ENCODE measurements around the gene ELFN1. TPM values are rescaled to one million over a fixed set of nuclear protein-coding genes. Genes with fewer than 3 reads are reported as not detected.

ELFN1 gene
- total and polyA plus RNA-seq, 2 donors = 0.91 to 2.6 TPM

GRCh38 chr7:1631678-1632077 lies 38.4 kb upstream of the ELFN1 start:
- H3K4me1 ChIP-seq (ENCODE audit: control insufficient read depth in 2 of 2, insufficient read depth in 2 of 2, low read length in 2 of 2) = no peaks in the 10 kb centered on the region
- H3K9me3 ChIP-seq (ENCODE audit: control insufficient read depth in 2 of 2, insufficient read depth in 1 of 2, low read length in 1 of 2) = peaks cover 2 to 12% of the 10 kb centered on the region in 2 donors
- no peak for DNase-seq (ENCODE audit: low read depth in 6 of 9, low spot score in 9 of 9)
- no peak overlapping the region for H3K4me3 ChIP-seq (ENCODE audit: low read length in 2 of 2)
- 94% methylated on average over 5 of the region's 5 CpGs for WGBS
- no peaks in the 10 kb centered on the region for H3K36me3 ChIP-seq (ENCODE audit: control insufficient read depth in 2 of 2, insufficient read depth in 2 of 2, low read length in 1 of 2)
- H3K27ac ChIP-seq (ENCODE audit: low read depth in 1 of 2, low read length in 1 of 2) = no peak overlapping the region
- H3K27me3 ChIP-seq (ENCODE audit: control insufficient read depth in 2 of 2, insufficient read depth in 1 of 2, low read length in 1 of 2) = peaks cover 0 to 3% of the 10 kb centered on the region in 2 donors

- no peak overlapping the region for H3K4me3 ChIP-seq (ENCODE audit: low read length in 2 of 2)
- WGBS = 85% methylated on average over 7 of the region's 7 CpGs
- H3K4me1 ChIP-seq (ENCODE audit: control insufficient read depth in 2 of 2, insufficient read depth in 2 of 2, low read length in 2 of 2) = no peaks in the 10 kb centered on the region
- no peak for DNase-seq (ENCODE audit: low read depth in 6 of 9, low spot score in 9 of 9)
- peaks cover 4 to 19% of the 10 kb centered on the region in 2 donors for H3K9me3 ChIP-seq (ENCODE audit: control insufficient read depth in 2 of 2, insufficient read depth in 1 of 2, low read length in 1 of 2)
- no peak overlapping the region for H3K27ac ChIP-seq (ENCODE audit: low read depth in 1 of 2, low read length in 1 of 2)
- no peaks in the 10 kb centered on the region for H3K36me3 ChIP-seq (ENCODE audit: control insufficient read depth in 2 of 2, insufficient read depth in 2 of 2, low read length in 1 of 2)
- H3K27me3 ChIP-seq (ENCODE audit: control insufficient read depth in 2 of 2, insufficient read depth in 1 of 2, low read length in 1 of 2) = peaks cover 0 to 3% of the 10 kb centered on the region in 2 donors
Measured at GRCh38 chr7:1632506-1632905, 37.6 kb upstream of the ELFN1 start.

- WGBS = 70% methylated on average over 15 of the region's 15 CpGs
- Histone ChIP-seq H3K27ac (ENCODE audit: low read depth in 1 of 2, low read length in 1 of 2) (no peak overlapping the region), H3K36me3 (ENCODE audit: control insufficient read depth in 2 of 2, insufficient read depth in 2 of 2, low read length in 1 of 2) (no peaks in the 10 kb centered on the region), H3K4me3 (ENCODE audit: low read length in 2 of 2) (no peak overlapping the region), H3K9me3 (ENCODE audit: control insufficient read depth in 2 of 2, insufficient read depth in 1 of 2, low read length in 1 of 2) (peaks cover 4 to 26% of the 10 kb centered on the region in 2 donors), H3K27me3 (ENCODE audit: control insufficient read depth in 2 of 2, insufficient read depth in 1 of 2, low read length in 1 of 2) (peaks cover 0 to 7% of the 10 kb centered on the region in 2 donors), H3K4me1 (ENCODE audit: control insufficient read depth in 2 of 2, insufficient read depth in 2 of 2, low read length in 2 of 2) (no peaks in the 10 kb centered on the region)
- no peak for DNase-seq (ENCODE audit: low read depth in 6 of 9, low spot score in 9 of 9)
Measured at GRCh38 chr7:1632916-1633785, 36.9 kb upstream of the ELFN1 start.

GRCh38 chr7:1635401-1635800 lies 34.7 kb upstream of the ELFN1 start:
- no peak overlapping the region for H3K27ac ChIP-seq (ENCODE audit: low read depth in 1 of 2, low read length in 1 of 2)

GRCh38 chr7:1637155-1637554 lies 32.9 kb upstream of the ELFN1 start:
- H3K27me3 ChIP-seq (ENCODE audit: control insufficient read depth in 2 of 2, insufficient read depth in 1 of 2, low read length in 1 of 2) = peaks cover 0 to 18% of the 10 kb centered on the region in 2 donors
- WGBS = 97% methylated on average over 2 of the region's 2 CpGs
- no peaks in the 10 kb centered on the region for H3K36me3 ChIP-seq (ENCODE audit: control insufficient read depth in 2 of 2, insufficient read depth in 2 of 2, low read length in 1 of 2)
- no peak overlapping the region for H3K27ac ChIP-seq (ENCODE audit: low read depth in 1 of 2, low read length in 1 of 2)
- H3K4me1 ChIP-seq (ENCODE audit: control insufficient read depth in 2 of 2, insufficient read depth in 2 of 2, low read length in 2 of 2) = peaks cover 0 to 5% of the 10 kb centered on the region in 2 donors
- no peak overlapping the region for H3K4me3 ChIP-seq (ENCODE audit: low read length in 2 of 2)
- H3K9me3 ChIP-seq (ENCODE audit: control insufficient read depth in 2 of 2, insufficient read depth in 1 of 2, low read length in 1 of 2) = peaks cover 4 to 29% of the 10 kb centered on the region in 2 donors
- no peak for DNase-seq (ENCODE audit: low read depth in 6 of 9, low spot score in 9 of 9)

More at GRCh38 chr7:1635401-1635800, 34.7 kb upstream of the ELFN1 start:
- Histone ChIP-seq H3K4me3 (ENCODE audit: low read length in 2 of 2) (no peak overlapping the region), H3K9me3 (ENCODE audit: control insufficient read depth in 2 of 2, insufficient read depth in 1 of 2, low read length in 1 of 2) (peaks cover 4 to 29% of the 10 kb centered on the region in 2 donors), H3K27me3 (ENCODE audit: control insufficient read depth in 2 of 2, insufficient read depth in 1 of 2, low read length in 1 of 2) (peaks cover 0 to 7% of the 10 kb centered on the region in 2 donors), H3K36me3 (ENCODE audit: control insufficient read depth in 2 of 2, insufficient read depth in 2 of 2, low read length in 1 of 2) (no peaks in the 10 kb centered on the region), H3K4me1 (ENCODE audit: control insufficient read depth in 2 of 2, insufficient read depth in 2 of 2, low read length in 2 of 2) (peaks cover 0 to 5% of the 10 kb centered on the region in 2 donors)
- no peak for DNase-seq (ENCODE audit: low read depth in 6 of 9, low spot score in 9 of 9)
- 98% methylated on average over 1 of the region's 1 CpG for WGBS

GRCh38 chr7:1638215-1638661 lies 31.8 kb upstream of the ELFN1 start:
- Histone ChIP-seq H3K27me3 (ENCODE audit: control insufficient read depth in 2 of 2, insufficient read depth in 1 of 2, low read length in 1 of 2) (peaks cover 0 to 21% of the 10 kb centered on the region in 2 donors), H3K4me3 (ENCODE audit: low read length in 2 of 2) (no peak overlapping the region), H3K36me3 (ENCODE audit: control insufficient read depth in 2 of 2, insufficient read depth in 2 of 2, low read length in 1 of 2) (no peaks in the 10 kb centered on the region), H3K27ac (ENCODE audit: low read depth in 1 of 2, low read length in 1 of 2) (no peak overlapping the region), H3K9me3 (ENCODE audit: control insufficient read depth in 2 of 2, insufficient read depth in 1 of 2, low read length in 1 of 2) (peaks cover 4 to 29% of the 10 kb centered on the region in 2 donors), H3K4me1 (ENCODE audit: control insufficient read depth in 2 of 2, insufficient read depth in 2 of 2, low read length in 2 of 2) (peaks cover 0 to 5% of the 10 kb centered on the region in 2 donors)
- no peak for DNase-seq (ENCODE audit: low read depth in 6 of 9, low spot score in 9 of 9)
- WGBS = 60% methylated on average over 11 of the region's 11 CpGs

GRCh38 chr7:1639071-1639470 lies 31.0 kb upstream of the ELFN1 start:
- H3K4me1 ChIP-seq (ENCODE audit: control insufficient read depth in 2 of 2, insufficient read depth in 2 of 2, low read length in 2 of 2) = peaks cover 0 to 5% of the 10 kb centered on the region in 2 donors
- H3K4me3 ChIP-seq (ENCODE audit: low read length in 2 of 2) = no peak overlapping the region
- no peak for DNase-seq (ENCODE audit: low read depth in 6 of 9, low spot score in 9 of 9)
- H3K9me3 ChIP-seq (ENCODE audit: control insufficient read depth in 2 of 2, insufficient read depth in 1 of 2, low read length in 1 of 2) = peaks cover 4 to 32% of the 10 kb centered on the region in 2 donors
- no peaks in the 10 kb centered on the region for H3K36me3 ChIP-seq (ENCODE audit: control insufficient read depth in 2 of 2, insufficient read depth in 2 of 2, low read length in 1 of 2)
- H3K27me3 ChIP-seq (ENCODE audit: control insufficient read depth in 2 of 2, insufficient read depth in 1 of 2, low read length in 1 of 2) = peaks cover 0 to 23% of the 10 kb centered on the region in 2 donors
- WGBS = 97% methylated on average over 8 of the region's 8 CpGs
- H3K27ac ChIP-seq (ENCODE audit: low read depth in 1 of 2, low read length in 1 of 2) = no peak overlapping the region

GRCh38 chr7:1639532-1640175 lies 30.4 kb upstream of the ELFN1 start:
- Histone ChIP-seq H3K27ac (ENCODE audit: low read depth in 1 of 2, low read length in 1 of 2) (no peak overlapping the region), H3K27me3 (ENCODE audit: control insufficient read depth in 2 of 2, insufficient read depth in 1 of 2, low read length in 1 of 2) (peaks cover 0 to 23% of the 10 kb centered on the region in 2 donors), H3K36me3 (ENCODE audit: control insufficient read depth in 2 of 2, insufficient read depth in 2 of 2, low read length in 1 of 2) (no peaks in the 10 kb centered on the region), H3K9me3 (ENCODE audit: control insufficient read depth in 2 of 2, insufficient read depth in 1 of 2, low read length in 1 of 2) (peaks cover 4 to 27% of the 10 kb centered on the region in 2 donors), H3K4me3 (ENCODE audit: low read length in 2 of 2) (no peak overlapping the region), H3K4me1 (ENCODE audit: control insufficient read depth in 2 of 2, insufficient read depth in 2 of 2, low read length in 2 of 2) (peaks cover 0 to 5% of the 10 kb centered on the region in 2 donors)
- WGBS = 78% methylated on average over 15 of the region's 15 CpGs
- DNase-seq (ENCODE audit: low read depth in 6 of 9, low spot score in 9 of 9) = no peak
